ENCODE data around the gene COL8A2. TPM values are rescaled to one million over a fixed set of nuclear protein-coding genes. Genes with fewer than 3 reads are reported as not detected.

The COL8A2 gene
- total RNA-seq, 1 experiment from 2014 or later: 2.3 TPM

GRCh38 chr1:36137226-36137625 is 12.2 kb upstream of the COL8A2 start (continued):
- TF ChIP-seq NFE2L1 (CRISPR knock-in tag; IDR thresholded peaks at IDR 0.05) (no peak), MLX (CRISPR knock-in tag; IDR thresholded peaks at IDR 0.05) (no peak), MAX (CRISPR knock-in tag; IDR thresholded peaks at IDR 0.05) (no peak), TP53 (CRISPR knock-in tag; IDR thresholded peaks at IDR 0.05) (no peak), RORB (CRISPR knock-in tag; IDR thresholded peaks at IDR 0.05) (no peak), ZNF423 (CRISPR knock-in tag; IDR thresholded peaks at IDR 0.05) (no peak)
- TF ChIP-seq, protein P1, sequence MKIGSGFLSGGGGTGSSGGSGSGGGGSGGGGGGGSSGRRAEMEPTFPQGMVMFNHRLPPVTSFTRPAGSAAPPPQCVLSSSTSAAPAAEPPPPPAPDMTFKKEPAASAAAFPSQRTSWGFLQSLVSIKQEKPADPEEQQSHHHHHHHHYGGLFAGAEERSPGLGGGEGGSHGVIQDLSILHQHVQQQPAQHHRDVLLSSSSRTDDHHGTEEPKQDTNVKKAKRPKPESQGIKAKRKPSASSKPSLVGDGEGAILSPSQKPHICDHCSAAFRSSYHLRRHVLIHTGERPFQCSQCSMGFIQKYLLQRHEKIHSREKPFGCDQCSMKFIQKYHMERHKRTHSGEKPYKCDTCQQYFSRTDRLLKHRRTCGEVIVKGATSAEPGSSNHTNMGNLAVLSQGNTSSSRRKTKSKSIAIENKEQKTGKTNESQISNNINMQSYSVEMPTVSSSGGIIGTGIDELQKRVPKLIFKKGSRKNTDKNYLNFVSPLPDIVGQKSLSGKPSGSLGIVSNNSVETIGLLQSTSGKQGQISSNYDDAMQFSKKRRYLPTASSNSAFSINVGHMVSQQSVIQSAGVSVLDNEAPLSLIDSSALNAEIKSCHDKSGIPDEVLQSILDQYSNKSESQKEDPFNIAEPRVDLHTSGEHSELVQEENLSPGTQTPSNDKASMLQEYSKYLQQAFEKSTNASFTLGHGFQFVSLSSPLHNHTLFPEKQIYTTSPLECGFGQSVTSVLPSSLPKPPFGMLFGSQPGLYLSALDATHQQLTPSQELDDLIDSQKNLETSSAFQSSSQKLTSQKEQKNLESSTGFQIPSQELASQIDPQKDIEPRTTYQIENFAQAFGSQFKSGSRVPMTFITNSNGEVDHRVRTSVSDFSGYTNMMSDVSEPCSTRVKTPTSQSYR (CRISPR knock-in tag; IDR thresholded peaks at IDR 0.05): no peak
- TF ChIP-seq, protein P2, sequence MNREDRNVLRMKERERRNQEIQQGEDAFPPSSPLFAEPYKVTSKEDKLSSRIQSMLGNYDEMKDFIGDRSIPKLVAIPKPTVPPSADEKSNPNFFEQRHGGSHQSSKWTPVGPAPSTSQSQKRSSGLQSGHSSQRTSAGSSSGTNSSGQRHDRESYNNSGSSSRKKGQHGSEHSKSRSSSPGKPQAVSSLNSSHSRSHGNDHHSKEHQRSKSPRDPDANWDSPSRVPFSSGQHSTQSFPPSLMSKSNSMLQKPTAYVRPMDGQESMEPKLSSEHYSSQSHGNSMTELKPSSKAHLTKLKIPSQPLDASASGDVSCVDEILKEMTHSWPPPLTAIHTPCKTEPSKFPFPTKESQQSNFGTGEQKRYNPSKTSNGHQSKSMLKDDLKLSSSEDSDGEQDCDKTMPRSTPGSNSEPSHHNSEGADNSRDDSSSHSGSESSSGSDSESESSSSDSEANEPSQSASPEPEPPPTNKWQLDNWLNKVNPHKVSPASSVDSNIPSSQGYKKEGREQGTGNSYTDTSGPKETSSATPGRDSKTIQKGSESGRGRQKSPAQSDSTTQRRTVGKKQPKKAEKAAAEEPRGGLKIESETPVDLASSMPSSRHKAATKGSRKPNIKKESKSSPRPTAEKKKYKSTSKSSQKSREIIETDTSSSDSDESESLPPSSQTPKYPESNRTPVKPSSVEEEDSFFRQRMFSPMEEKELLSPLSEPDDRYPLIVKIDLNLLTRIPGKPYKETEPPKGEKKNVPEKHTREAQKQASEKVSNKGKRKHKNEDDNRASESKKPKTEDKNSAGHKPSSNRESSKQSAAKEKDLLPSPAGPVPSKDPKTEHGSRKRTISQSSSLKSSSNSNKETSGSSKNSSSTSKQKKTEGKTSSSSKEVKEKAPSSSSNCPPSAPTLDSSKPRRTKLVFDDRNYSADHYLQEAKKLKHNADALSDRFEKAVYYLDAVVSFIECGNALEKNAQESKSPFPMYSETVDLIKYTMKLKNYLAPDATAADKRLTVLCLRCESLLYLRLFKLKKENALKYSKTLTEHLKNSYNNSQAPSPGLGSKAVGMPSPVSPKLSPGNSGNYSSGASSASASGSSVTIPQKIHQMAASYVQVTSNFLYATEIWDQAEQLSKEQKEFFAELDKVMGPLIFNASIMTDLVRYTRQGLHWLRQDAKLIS (CRISPR knock-in tag; IDR thresholded peaks at IDR 0.05; ENCODE audit: borderline replicate concordance): no peak

GRCh38 chr1:36136535-36136934 is 11.5 kb upstream of the COL8A2 start:
- no peak overlapping the region for H3K4me3 Mint-ChIP-seq
- H3K4me1 Mint-ChIP-seq: peaks cover 6% of the 10 kb centered on the region
- H3K36me3 Mint-ChIP-seq: peaks cover 20% of the 10 kb centered on the region; the same call in 1 of the 2 replicates
- ChIA-PET POLR2A (interaction anchor here (1.1 kb wide), 1 partner anchor 12 kb away, joined by 3 read pairs; the partner anchor contains the start of gene TRAPPC3), CTCF (interaction anchor here (2.0 to 5.5 kb wide), 4 partner anchors 13 to 88 kb away, joined by 6 to 142 read pairs (median 50); partner anchors contain the start of genes THRAP3 and TRAPPC3)
- no peak for ATAC-seq
- no peak overlapping the region for H3K27ac Mint-ChIP-seq
- no peak for DNase-seq (ENCODE audit: low spot score)
- H3K27me3 Mint-ChIP-seq (ENCODE audit: low read depth): no peaks in the 10 kb centered on the region
- no peaks in the 10 kb centered on the region for H3K9me3 Mint-ChIP-seq
- TF ChIP-seq ZNF219 (CRISPR knock-in tag; IDR thresholded peaks at IDR 0.05; ENCODE audit: borderline replicate concordance) (no peak), ATF1 (CRISPR knock-in tag; IDR thresholded peaks at IDR 0.05) (no peak), NR2C2 (CRISPR knock-in tag; IDR thresholded peaks at IDR 0.05) (no peak), ATF3 (CRISPR knock-in tag; conservative IDR thresholded peaks at IDR 0.05) (no peak), MAX (CRISPR knock-in tag; IDR thresholded peaks at IDR 0.05) (no peak), RORB (CRISPR knock-in tag; IDR thresholded peaks at IDR 0.05) (no peak), TEAD1 (CRISPR knock-in tag; IDR thresholded peaks at IDR 0.05) (no peak), FOXJ3 (CRISPR knock-in tag; IDR thresholded peaks at IDR 0.05; ENCODE audit: borderline replicate concordance) (no peak), ATF2 (CRISPR knock-in tag; IDR thresholded peaks at IDR 0.05; ENCODE audit: borderline replicate concordance, low read depth) (no peak), ARID4B (CRISPR knock-in tag; IDR thresholded peaks at IDR 0.05; ENCODE audit: borderline replicate concordance) (no peak), KAT7 (CRISPR knock-in tag; IDR thresholded peaks at IDR 0.05; ENCODE audit: borderline replicate concordance) (no peak), TEAD4 (CRISPR knock-in tag; IDR thresholded peaks at IDR 0.05) (no peak), JAZF1 (CRISPR knock-in tag; IDR thresholded peaks at IDR 0.05) (no peak)
- TF ChIP-seq, protein P3, sequence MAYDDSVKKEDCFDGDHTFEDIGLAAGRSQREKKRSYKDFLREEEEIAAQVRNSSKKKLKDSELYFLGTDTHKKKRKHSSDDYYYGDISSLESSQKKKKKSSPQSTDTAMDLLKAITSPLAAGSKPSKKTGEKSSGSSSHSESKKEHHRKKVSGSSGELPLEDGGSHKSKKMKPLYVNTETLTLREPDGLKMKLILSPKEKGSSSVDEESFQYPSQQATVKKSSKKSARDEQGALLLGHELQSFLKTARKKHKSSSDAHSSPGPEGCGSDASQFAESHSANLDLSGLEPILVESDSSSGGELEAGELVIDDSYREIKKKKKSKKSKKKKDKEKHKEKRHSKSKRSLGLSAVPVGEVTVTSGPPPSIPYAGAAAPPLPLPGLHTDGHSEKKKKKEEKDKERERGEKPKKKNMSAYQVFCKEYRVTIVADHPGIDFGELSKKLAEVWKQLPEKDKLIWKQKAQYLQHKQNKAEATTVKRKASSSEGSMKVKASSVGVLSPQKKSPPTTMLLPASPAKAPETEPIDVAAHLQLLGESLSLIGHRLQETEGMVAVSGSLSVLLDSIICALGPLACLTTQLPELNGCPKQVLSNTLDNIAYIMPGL (CRISPR knock-in tag; IDR thresholded peaks at IDR 0.05): no peak
